ENCODE results near the gene TRIM31.

DNA sequence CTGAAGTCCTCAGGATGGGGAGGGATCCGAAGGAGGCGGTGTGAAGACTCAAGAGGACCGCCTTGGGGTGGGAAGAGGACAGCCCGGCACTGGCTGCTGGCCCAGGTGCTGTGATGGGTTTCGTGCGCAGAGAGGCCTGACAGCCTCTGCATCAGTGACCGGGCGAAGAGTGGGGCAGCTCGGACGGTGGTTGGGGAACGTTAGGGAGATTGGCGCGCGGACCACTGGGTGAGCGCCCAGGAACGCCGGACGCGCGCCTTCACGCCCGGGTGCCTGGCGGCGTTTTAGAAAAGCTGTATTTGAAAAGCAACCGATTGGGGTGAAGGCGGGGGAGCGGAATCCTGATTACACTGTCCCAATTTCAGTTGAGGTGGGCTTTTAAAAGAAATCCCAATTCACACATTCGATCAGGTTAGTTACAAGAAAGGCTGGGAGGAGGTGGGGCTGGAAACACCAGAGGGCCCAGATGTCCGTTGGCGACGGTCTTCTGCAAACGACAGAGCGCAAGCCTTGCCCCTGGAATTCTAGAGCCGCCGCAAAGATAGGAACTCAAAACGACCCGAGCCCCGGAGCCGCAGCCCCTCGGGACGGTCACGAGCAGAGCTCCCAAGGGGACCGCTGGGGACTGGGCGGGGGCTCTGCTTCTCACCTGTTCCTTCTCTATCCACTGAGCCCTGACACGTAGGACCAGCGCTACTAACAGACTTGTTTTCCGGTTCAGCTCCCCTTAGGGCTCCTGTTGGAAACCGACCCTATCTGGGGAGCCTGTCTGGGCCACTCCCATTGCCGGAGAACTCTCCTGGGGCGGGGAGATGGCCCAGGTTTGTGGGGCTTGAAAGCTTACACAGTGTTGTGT lies 14.6 kb upstream of the TRIM31 start:
- TF ChIP-seq GATA3 (IDR thresholded peaks at IDR 0.05; ENCODE audit: low read depth, low read length) (no peak), GATA2 (IDR thresholded peaks at IDR 0.05; ENCODE audit: low read depth, low read length) (no peak)

Data from SH-SY5Y (cell line).